ENCODE results near the gene STARD6. TPM values are rescaled to one million over a fixed set of nuclear protein-coding genes. Genes with fewer than 3 reads are reported as not detected.

STARD6 gene
- total and polyA plus RNA-seq, 7 donors: not detected

GRCh38 chr18:54330768-54331548 lies 26.7 kb downstream of the STARD6 start:
- no peak for DNase-seq
- H3K27ac ChIP-seq: no peak overlapping the region
- no peak for TF ChIP-seq POLR2A (IDR thresholded peaks at IDR 0.05)
- no peak overlapping the region for H3K4me3 ChIP-seq
- H3K9me3 ChIP-seq: no peaks in the 10 kb centered on the region
- WGBS, 2 donors: 68 to 73% methylated on average over 6 of the region's 6 CpGs
- H3K36me3 ChIP-seq: no peaks in the 10 kb centered on the region
- H3K27me3 ChIP-seq: no peaks in the 10 kb centered on the region
- no peaks in the 10 kb centered on the region for H3K4me1 ChIP-seq
- intact Hi-C loops (cut with DNase I): no loop called here

- Histone ChIP-seq H3K27me3 (no peaks in the 10 kb centered on the region), H3K4me1 (no peaks in the 10 kb centered on the region), H3K4me3 (no peak overlapping the region), H3K9me3 (no peaks in the 10 kb centered on the region), H3K36me3 (no peaks in the 10 kb centered on the region), H3K27ac (no peak overlapping the region)
- TF ChIP-seq POLR2AphosphoS5 (IDR thresholded peaks at IDR 0.05) (no peak), CTCF (IDR thresholded peaks at IDR 0.05) (no peak), POLR2A (IDR thresholded peaks at IDR 0.05) (no peak), EP300 (IDR thresholded peaks at IDR 0.05) (no peak)
- DNase-seq: no peak
- intact Hi-C loops (cut with DNase I): no loop called here
Observed at GRCh38 chr18:54329787-54330186, 27.9 kb downstream of the STARD6 start.

- WGBS, 2 donors: 80 to 82% methylated on average over 4 of the region's 4 CpGs
- no peak for TF ChIP-seq POLR2AphosphoS5 (IDR thresholded peaks at IDR 0.05)
- TF ChIP-seq CTCF (IDR thresholded peaks at IDR 0.05): no peak
- no peak for TF ChIP-seq EP300 (IDR thresholded peaks at IDR 0.05)
- TF ChIP-seq POLR2A (IDR thresholded peaks at IDR 0.05): no peak
Observed at GRCh38 chr18:54327818-54328217, 29.8 kb downstream of the STARD6 start.

GRCh38 chr18:54323970-54324369 lies 33.7 kb downstream of the STARD6 start:
- Histone ChIP-seq H3K4me1 (no peaks in the 10 kb centered on the region), H3K9me3 (no peaks in the 10 kb centered on the region), H3K36me3 (no peaks in the 10 kb centered on the region), H3K27ac (no peak overlapping the region), H3K4me3 (no peak overlapping the region), H3K27me3 (no peaks in the 10 kb centered on the region)
- DNase-seq: no peak
- 71 to 75% methylated on average over 2 of the region's 2 CpGs for WGBS, 2 donors
- intact Hi-C loops (cut with DNase I): no loop called here
- no peak for TF ChIP-seq EP300 (IDR thresholded peaks at IDR 0.05)
- no peak for TF ChIP-seq POLR2AphosphoS5 (IDR thresholded peaks at IDR 0.05)
- TF ChIP-seq POLR2A (IDR thresholded peaks at IDR 0.05): no peak
- no peak for TF ChIP-seq CTCF (IDR thresholded peaks at IDR 0.05)

More at GRCh38 chr18:54327818-54328217, 29.8 kb downstream of the STARD6 start:
- intact Hi-C loops (cut with DNase I): no loop called here
- no peak overlapping the region for H3K27ac ChIP-seq
- no peaks in the 10 kb centered on the region for H3K4me1 ChIP-seq
- H3K27me3 ChIP-seq: no peaks in the 10 kb centered on the region
- no peaks in the 10 kb centered on the region for H3K9me3 ChIP-seq
- DNase-seq: no peak
- no peaks in the 10 kb centered on the region for H3K36me3 ChIP-seq
- no peak overlapping the region for H3K4me3 ChIP-seq

GRCh38 chr18:54323561-54323960 lies 34.1 kb downstream of the STARD6 start:
- Histone ChIP-seq H3K27ac (no peak overlapping the region), H3K36me3 (no peaks in the 10 kb centered on the region), H3K4me1 (no peaks in the 10 kb centered on the region), H3K27me3 (no peaks in the 10 kb centered on the region), H3K4me3 (no peak overlapping the region), H3K9me3 (no peaks in the 10 kb centered on the region)
- TF ChIP-seq POLR2AphosphoS5 (IDR thresholded peaks at IDR 0.05) (no peak), EP300 (IDR thresholded peaks at IDR 0.05) (no peak), POLR2A (IDR thresholded peaks at IDR 0.05) (no peak), CTCF (IDR thresholded peaks at IDR 0.05) (no peak)
- DNase-seq: no peak
- intact Hi-C loops (cut with DNase I): no loop called here

Data from sigmoid colon (tissue), 7 donors.